Endometrium (tissue), 2 donors: ENCODE results near the gene RNF151.
"Not testable (repeated sequence)": the region's sequence is repeated elsewhere in the genome, so short reads cannot be mapped to it uniquely, and the experiment has no call there.

Experiments
- FAIRE-seq: peaks from 2 replicates; lab custom pipeline; 2012; peaks lifted over from hg19 to GRCh38; lab: Jason Lieb, UNC
- donor health status: control.
- donor health status: control.

RNF151 gene

GRCh38 chr16:2009164-2009711 lies 42.6 kb downstream of the RNF151 start:
- no peak for FAIRE-seq

GRCh38 chr16:2009791-2010510 lies 43.3 kb downstream of the RNF151 start, which contains the start of gene ZNF598:
Gene ZNF598, minus strand, starts transcription at chr16:2009821.
- no peak for FAIRE-seq

- FAIRE-seq, result not testable (repeated sequence)
Observed at GRCh38 chr16:2011726-2012125, 45.1 kb downstream of the RNF151 start.

- no peak for FAIRE-seq
Observed at GRCh38 chr16:2013527-2013926, 46.9 kb downstream of the RNF151 start.

GRCh38 chr16:2015117-2015946 lies 48.7 kb downstream of the RNF151 start:
- no peak for FAIRE-seq

- FAIRE-seq, result no peak
Observed at GRCh38 chr16:2015947-2016208, 49.2 kb downstream of the RNF151 start.

- no peak for FAIRE-seq
Observed at GRCh38 chr16:2016407-2016922, 49.8 kb downstream of the RNF151 start.
